WTC11 (cell line): Measurements from ENCODE around the gene KAZALD1. TPM values are rescaled to one million over a fixed set of nuclear protein-coding genes. Genes with fewer than 3 reads are reported as not detected.
A peak's percentile ranks its signal among the peaks of the same experiment; 100 is the strongest.

Source experiments
- ATAC-seq: fragments of 200-7000 bp; cut with Tn5 transposase; 2 replicates; pipeline ENCODE4 v1.10.0; 2021; ENCODE audit warnings: mild to moderate bottlenecking, moderate library complexity
- CTCF ChIA-PET: fragments of 300-600 bp; sonication (Branson Sonifier 250); formaldehyde crosslinking; loops from one replicate; lab custom pipeline; 2021; ENCODE audit warnings: antibody characterized with exemption; lab: Charles Lee
- POLR2A ChIA-PET: fragments of 350-600 bp; sonication (Branson Sonifier 250); formaldehyde crosslinking; loops from one replicate; lab custom pipeline; 2021; ENCODE audit warnings: antibody characterized with exemption; lab: Charles Lee
- DNase-seq: peaks from one replicate; pipeline ENCODE4 v3.0.0; 2021; ENCODE audit warnings: low spot score
- H3K27ac Mint-ChIP-seq: 2 replicates; pipeline ENCODE4 v1.8.0; 2021; ENCODE audit warnings: mixed read lengths
- H3K27me3 Mint-ChIP-seq: 2 replicates; pipeline ENCODE4 v1.8.0; 2021; ENCODE audit warnings: low read depth, mild to moderate bottlenecking, moderate library complexity, mixed read lengths
- H3K36me3 Mint-ChIP-seq: 2 replicates; pipeline ENCODE4 v1.8.0; 2021; ENCODE audit warnings: mixed read lengths
- H3K4me1 Mint-ChIP-seq: 2 replicates; pipeline ENCODE4 v1.8.0; 2022; ENCODE audit warnings: mixed read lengths
- H3K4me3 Mint-ChIP-seq: 2 replicates; pipeline ENCODE4 v1.8.0; 2021; ENCODE audit warnings: mild to moderate bottlenecking, moderate library complexity, mixed read lengths
- H3K9me3 Mint-ChIP-seq: 2 replicates; pipeline ENCODE4 v1.8.0; 2021; ENCODE audit warnings: mixed read lengths
- ATF6 ChIP-seq: sonication (generic); formaldehyde crosslinking; IDR thresholded peaks from 2 replicates; pipeline ENCODE4 v1.8.1; 2023; ENCODE audit warnings: mild to moderate bottlenecking, missing genetic modification reagents
- EMX1 ChIP-seq: fragments of 250-450 bp; sonication (Bioruptor Pico); IDR thresholded peaks from 2 replicates; pipeline ENCODE4 v1.8.0; 2021; ENCODE audit warnings: mild to moderate bottlenecking
- ETV6 ChIP-seq: sonication (generic); formaldehyde crosslinking; IDR thresholded peaks from 2 replicates; pipeline ENCODE4 v1.8.1; 2022; ENCODE audit warnings: mild to moderate bottlenecking, missing genetic modification reagents
- FOXP1 ChIP-seq: sonication (generic); formaldehyde crosslinking; IDR thresholded peaks from 2 replicates; pipeline ENCODE4 v1.8.0; 2022; ENCODE audit warnings: missing genetic modification reagents, mild to moderate bottlenecking, moderate library complexity, borderline replicate concordance
- GTF2I ChIP-seq: fragments of 250-450 bp; sonication (Bioruptor Pico); conservative IDR thresholded peaks from 2 replicates; pipeline ENCODE4 v1.4.0; 2021; ENCODE audit warnings: mild to moderate bottlenecking
- IRF1 ChIP-seq: sonication (generic); formaldehyde crosslinking; IDR thresholded peaks from 2 replicates; pipeline ENCODE4 v1.8.0; 2023; ENCODE audit warnings: missing genetic modification reagents
- MAX ChIP-seq: sonication (generic); formaldehyde crosslinking; IDR thresholded peaks from 2 replicates; pipeline ENCODE4 v1.8.0; 2022; ENCODE audit warnings: mild to moderate bottlenecking, missing genetic modification reagents
- MLX ChIP-seq: sonication (generic); formaldehyde crosslinking; IDR thresholded peaks from 2 replicates; pipeline ENCODE4 v1.8.1; 2023; ENCODE audit warnings: mild to moderate bottlenecking, missing genetic modification reagents, moderate library complexity
- MXD4 ChIP-seq: fragments of 250-450 bp; sonication (Bioruptor Pico); IDR thresholded peaks from 2 replicates; pipeline ENCODE4 v1.8.0; 2021; ENCODE audit warnings: mild to moderate bottlenecking, moderate library complexity, borderline replicate concordance
- NFYB ChIP-seq: sonication (generic); formaldehyde crosslinking; conservative IDR thresholded peaks from 2 replicates; pipeline ENCODE4 v1.8.0; 2022; ENCODE audit warnings: low read depth, missing genetic modification reagents
- PRDM15 ChIP-seq: sonication (generic); formaldehyde crosslinking; IDR thresholded peaks from 2 replicates; pipeline ENCODE4 v1.8.0; 2022; ENCODE audit warnings: missing genetic modification reagents
- SMAD4 ChIP-seq: sonication (generic); formaldehyde crosslinking; IDR thresholded peaks from 2 replicates; pipeline ENCODE4 v1.8.0; 2022; ENCODE audit warnings: mild to moderate bottlenecking, missing genetic modification reagents
- TEAD1 ChIP-seq: sonication (generic); formaldehyde crosslinking; IDR thresholded peaks from 2 replicates; pipeline ENCODE4 v1.8.0; 2022; ENCODE audit warnings: mild to moderate bottlenecking, missing genetic modification reagents
- TEAD4 ChIP-seq: sonication (generic); formaldehyde crosslinking; IDR thresholded peaks from 2 replicates; pipeline ENCODE4 v1.8.0; 2022; ENCODE audit warnings: mild to moderate bottlenecking, missing genetic modification reagents
- USF1 ChIP-seq: sonication (generic); formaldehyde crosslinking; IDR thresholded peaks from 2 replicates; pipeline ENCODE4 v1.8.0; 2022; ENCODE audit warnings: mild to moderate bottlenecking, missing genetic modification reagents
- ZBTB21 ChIP-seq: sonication (generic); formaldehyde crosslinking; IDR thresholded peaks from 2 replicates; pipeline ENCODE4 v1.8.1; 2023; ENCODE audit warnings: mild to moderate bottlenecking, missing genetic modification reagents, borderline replicate concordance
- ZNF121 ChIP-seq: sonication (generic); formaldehyde crosslinking; IDR thresholded peaks from 2 replicates; pipeline ENCODE4 v1.8.0; 2023; ENCODE audit warnings: missing genetic modification reagents
- ZNF138 ChIP-seq: sonication (generic); formaldehyde crosslinking; conservative IDR thresholded peaks from 2 replicates; pipeline ENCODE4 v1.8.1; 2022; ENCODE audit warnings: mild to moderate bottlenecking, moderate library complexity, missing genetic modification reagents
- ZNF263 ChIP-seq: sonication (generic); formaldehyde crosslinking; IDR thresholded peaks from 2 replicates; pipeline ENCODE4 v1.8.1; 2022; ENCODE audit warnings: low read depth, mild to moderate bottlenecking, moderate library complexity, missing genetic modification reagents
- ZNF281 ChIP-seq: sonication (generic); formaldehyde crosslinking; IDR thresholded peaks from 2 replicates; pipeline ENCODE4 v1.8.0; 2023; ENCODE audit warnings: mild to moderate bottlenecking, missing genetic modification reagents
- total RNA-seq: library from RNA; stranded (reverse); gene quantifications from 3 replicates; pipeline ENCODE4 v1.2.3, GENCODE V29; 2021

KAZALD1 gene
- total RNA-seq, 1 experiment from 2014 or later = 19.2 TPM

- no peak overlapping the region for H3K4me3 Mint-ChIP-seq
- no peaks in the 10 kb centered on the region for H3K36me3 Mint-ChIP-seq
- CTCF ChIA-PET = interaction anchor here (1.0 to 5.5 kb wide), 7 partner anchors 18 to 138 kb away, joined by 3 to 84 read pairs (median 5); no protein-coding TSS in a partner anchor
- peaks cover 83% of the 10 kb centered on the region for H3K27me3 Mint-ChIP-seq
- H3K9me3 Mint-ChIP-seq = no peaks in the 10 kb centered on the region
- TF ChIP-seq ZNF138 (no peak), ZNF121 (CRISPR knock-in tag) (peak; percentile 47; the same call in 1 of the 2 replicates)
- DNase-seq (no peak), ATAC-seq (no peak)
- no peak overlapping the region for H3K27ac Mint-ChIP-seq
- POLR2A ChIA-PET = no interaction called here
- H3K4me1 Mint-ChIP-seq = peaks cover 39% of the 10 kb centered on the region
These were observed 14.8 kb downstream of the KAZALD1 start for GRCh38 chr10:101076630-101077029.

- ChIA-PET CTCF (interaction anchor here (1.2 to 2.8 kb wide), 5 partner anchors 13 to 62 kb away, joined by 4 to 10 read pairs (median 7); partner anchors contain the start of gene KAZALD1), POLR2A (no interaction called here)
- H3K4me3 Mint-ChIP-seq = no peak overlapping the region
- DNase-seq (no peak), ATAC-seq (no peak)
- no peak for TF ChIP-seq ZNF263 (CRISPR knock-in tag)
- TF ChIP-seq GTF2I = no peak
- TF ChIP-seq MAX = no peak
- TF ChIP-seq EMX1 = no peak
- no peak for TF ChIP-seq FOXP1 (CRISPR knock-in tag)
- no peak for TF ChIP-seq MLX
- TF ChIP-seq PRDM15 = no peak
- no peak for TF ChIP-seq IRF1
- no peak for TF ChIP-seq ZBTB21 (CRISPR knock-in tag)
- no peak for TF ChIP-seq MXD4 (CRISPR knock-in tag)
- H3K27ac Mint-ChIP-seq = no peak overlapping the region
- peaks cover 69% of the 10 kb centered on the region for H3K27me3 Mint-ChIP-seq
- no peaks in the 10 kb centered on the region for H3K9me3 Mint-ChIP-seq
- no peaks in the 10 kb centered on the region for H3K36me3 Mint-ChIP-seq
- peaks cover 14% of the 10 kb centered on the region for H3K4me1 Mint-ChIP-seq
These were observed 18.1 kb downstream of the KAZALD1 start for GRCh38 chr10:101079874-101080273.

- DNase-seq = peak; percentile 66
- peaks cover 64% of the 10 kb centered on the region for H3K27me3 Mint-ChIP-seq
- H3K36me3 Mint-ChIP-seq = no peaks in the 10 kb centered on the region
- H3K27ac Mint-ChIP-seq = no peak overlapping the region
- POLR2A ChIA-PET = no interaction called here
- peaks cover 3% of the 10 kb centered on the region for H3K4me1 Mint-ChIP-seq
- H3K4me3 Mint-ChIP-seq = no peak overlapping the region
- no peaks in the 10 kb centered on the region for H3K9me3 Mint-ChIP-seq
- CTCF ChIA-PET = interaction anchor here (0.5 to 2.8 kb wide), 5 partner anchors 14 to 61 kb away, joined by 3 to 14 read pairs (median 7); partner anchors contain the start of gene KAZALD1
- peak; percentile 75 for ATAC-seq
- TF ChIP-seq ETV6 = no peak
- TF ChIP-seq NFYB (CRISPR knock-in tag) = no peak
- 0 out of 2 replicates have a peak, but pooled peaks have one; percentile 59 for TF ChIP-seq ZNF281 (CRISPR knock-in tag)
- 0 out of 2 replicates have a peak, but pooled peaks have one; percentile 41 for TF ChIP-seq USF1 (CRISPR knock-in tag)
- peak; percentile 56; the same call in 1 of the 2 replicates for TF ChIP-seq SMAD4 (CRISPR knock-in tag)
- TF ChIP-seq TEAD1 (CRISPR knock-in tag) = peak; percentile 70; the same call in 1 of the 2 replicates
- TF ChIP-seq ATF6 (CRISPR knock-in tag) = no peak
- TF ChIP-seq TEAD4 = peak; percentile 82
These were observed 19.4 kb downstream of the KAZALD1 start for GRCh38 chr10:101080933-101081931.
